ENCODE measurements around the gene OR9A2. TPM values are rescaled to one million over a fixed set of nuclear protein-coding genes. Genes with fewer than 3 reads are reported as not detected.

The OR9A2 gene
- total RNA-seq, 2 donors from 2014 or later = not detected

DNA sequence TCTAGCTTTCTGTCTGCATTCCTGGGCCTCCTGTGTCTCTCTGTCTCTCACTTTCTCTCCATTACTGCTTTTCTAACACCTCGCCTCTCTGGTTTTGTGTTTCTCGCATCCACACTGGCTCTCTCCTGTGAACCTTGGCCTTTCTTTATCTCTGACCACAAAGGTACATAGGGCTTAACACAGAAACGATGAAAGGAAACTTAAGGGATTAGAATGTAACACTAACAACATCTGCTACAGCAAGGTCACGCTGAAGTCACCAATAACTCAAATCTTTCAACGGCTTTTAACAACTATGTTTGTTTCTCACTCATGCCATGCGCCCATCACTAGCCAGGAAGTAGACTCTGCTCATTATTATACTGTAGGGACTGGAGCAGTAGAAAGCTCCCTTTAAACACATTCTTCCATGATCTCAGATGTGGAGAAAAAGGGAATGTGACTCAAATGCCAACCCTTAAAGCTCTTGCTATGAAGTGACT lies 15.9 kb upstream of the OR9A2 start:
- Mint-ChIP-seq H3K27me3 (ENCODE audit: insufficient read depth) (peaks cover 87% of the 10 kb centered on the region), H3K9me3 (no peaks in the 10 kb centered on the region), H3K27ac (peak overlapping the region; percentile 81), H3K36me3 (ENCODE audit: low read depth) (no peaks in the 10 kb centered on the region), H3K4me1 (peaks cover 16% of the 10 kb centered on the region), H3K4me3 (no peak overlapping the region)
- TF ChIP-seq, protein P1, sequence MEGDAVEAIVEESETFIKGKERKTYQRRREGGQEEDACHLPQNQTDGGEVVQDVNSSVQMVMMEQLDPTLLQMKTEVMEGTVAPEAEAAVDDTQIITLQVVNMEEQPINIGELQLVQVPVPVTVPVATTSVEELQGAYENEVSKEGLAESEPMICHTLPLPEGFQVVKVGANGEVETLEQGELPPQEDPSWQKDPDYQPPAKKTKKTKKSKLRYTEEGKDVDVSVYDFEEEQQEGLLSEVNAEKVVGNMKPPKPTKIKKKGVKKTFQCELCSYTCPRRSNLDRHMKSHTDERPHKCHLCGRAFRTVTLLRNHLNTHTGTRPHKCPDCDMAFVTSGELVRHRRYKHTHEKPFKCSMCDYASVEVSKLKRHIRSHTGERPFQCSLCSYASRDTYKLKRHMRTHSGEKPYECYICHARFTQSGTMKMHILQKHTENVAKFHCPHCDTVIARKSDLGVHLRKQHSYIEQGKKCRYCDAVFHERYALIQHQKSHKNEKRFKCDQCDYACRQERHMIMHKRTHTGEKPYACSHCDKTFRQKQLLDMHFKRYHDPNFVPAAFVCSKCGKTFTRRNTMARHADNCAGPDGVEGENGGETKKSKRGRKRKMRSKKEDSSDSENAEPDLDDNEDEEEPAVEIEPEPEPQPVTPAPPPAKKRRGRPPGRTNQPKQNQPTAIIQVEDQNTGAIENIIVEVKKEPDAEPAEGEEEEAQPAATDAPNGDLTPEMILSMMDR (conservative IDR thresholded peaks at IDR 0.05) = no peak
- Histone ChIP-seq H3K9ac (ENCODE audit: extremely low read depth, low read length, poor library complexity, severe bottlenecking) (peak overlapping the region; percentile 52), H3K27ac (ENCODE audit: low read depth, low read length) (peak overlapping the region; percentile 62), H3K36me3 (ENCODE audit: control insufficient read depth, insufficient read depth, low read length) (no peaks in the 10 kb centered on the region), H3K9me3 (ENCODE audit: control insufficient read depth, low read length) (no peaks in the 10 kb centered on the region), H3K4me3 (ENCODE audit: low read length) (peak overlapping the region; percentile 31), H3K4me1 (ENCODE audit: control insufficient read depth, insufficient read depth, low read length) (peaks cover 4% of the 10 kb centered on the region), H3K27me3 (ENCODE audit: control insufficient read depth, insufficient read depth, low read length, poor library complexity, severe bottlenecking) (peaks cover 83% of the 10 kb centered on the region)
- DNase-seq = no peak
- 54% methylated on average over 4 to 6 of the region's 6 CpGs for WGBS, 2 experiments (ENCODE audit: insufficient coverage in 1 of 2, insufficient read length in 1 of 2)

DNA sequence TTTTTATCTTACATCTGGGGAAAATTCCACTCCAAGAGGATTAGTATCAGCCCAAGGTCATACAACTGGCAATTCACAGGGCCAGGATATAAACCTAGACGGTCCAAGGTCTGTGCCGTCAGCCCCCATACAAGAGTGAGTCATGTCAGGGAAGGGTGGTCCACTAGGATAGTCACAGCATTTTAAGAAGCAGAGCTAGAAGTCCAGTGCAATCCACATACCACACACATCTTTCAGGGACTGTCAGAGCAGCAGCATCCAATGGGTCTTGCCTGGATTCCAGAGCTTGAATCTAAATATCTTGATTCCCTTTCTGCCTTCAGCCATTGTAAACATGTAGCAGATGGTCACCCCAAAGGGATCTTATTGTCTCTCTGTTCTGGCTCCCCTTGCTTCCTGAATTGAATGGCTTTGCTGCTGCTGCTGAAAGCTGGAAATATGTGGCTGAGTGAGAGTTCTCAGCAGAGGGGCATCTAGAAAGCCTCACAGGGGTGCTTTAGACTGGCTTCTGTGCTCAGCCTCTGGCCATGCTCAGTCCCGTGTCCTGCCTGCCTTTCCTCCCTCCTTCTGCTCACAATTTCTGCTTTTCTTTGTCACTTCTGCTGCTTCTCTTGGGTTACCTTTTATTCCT lies 15.3 kb upstream of the OR9A2 start:
- Histone ChIP-seq H3K9ac (ENCODE audit: extremely low read depth, low read length, poor library complexity, severe bottlenecking) (peak overlapping the region; percentile 52), H3K9me3 (ENCODE audit: control insufficient read depth, low read length) (no peaks in the 10 kb centered on the region), H3K4me1 (ENCODE audit: control insufficient read depth, insufficient read depth, low read length) (peaks cover 4% of the 10 kb centered on the region), H3K4me3 (ENCODE audit: low read length) (peak overlapping the region; percentile 31), H3K36me3 (ENCODE audit: control insufficient read depth, insufficient read depth, low read length) (no peaks in the 10 kb centered on the region), H3K27ac (ENCODE audit: low read depth, low read length) (peak overlapping the region; percentile 62), H3K27me3 (ENCODE audit: control insufficient read depth, insufficient read depth, low read length, poor library complexity, severe bottlenecking) (peaks cover 79% of the 10 kb centered on the region)
- H3K9me3 Mint-ChIP-seq = no peaks in the 10 kb centered on the region
- H3K4me3 Mint-ChIP-seq = no peak overlapping the region
- peak overlapping the region; percentile 81 for H3K27ac Mint-ChIP-seq
- H3K36me3 Mint-ChIP-seq (ENCODE audit: low read depth) = no peaks in the 10 kb centered on the region
- DNase-seq = peak; percentile 72
- 50 to 76% methylated on average over 2 to 3 of the region's 3 CpGs for WGBS, 2 experiments (ENCODE audit: insufficient coverage in 1 of 2, insufficient read length in 1 of 2)
- H3K27me3 Mint-ChIP-seq (ENCODE audit: insufficient read depth) = peaks cover 82% of the 10 kb centered on the region
- peaks cover 16% of the 10 kb centered on the region for H3K4me1 Mint-ChIP-seq
- TF ChIP-seq, protein P1 (conservative IDR thresholded peaks at IDR 0.05) = no peak

DNA sequence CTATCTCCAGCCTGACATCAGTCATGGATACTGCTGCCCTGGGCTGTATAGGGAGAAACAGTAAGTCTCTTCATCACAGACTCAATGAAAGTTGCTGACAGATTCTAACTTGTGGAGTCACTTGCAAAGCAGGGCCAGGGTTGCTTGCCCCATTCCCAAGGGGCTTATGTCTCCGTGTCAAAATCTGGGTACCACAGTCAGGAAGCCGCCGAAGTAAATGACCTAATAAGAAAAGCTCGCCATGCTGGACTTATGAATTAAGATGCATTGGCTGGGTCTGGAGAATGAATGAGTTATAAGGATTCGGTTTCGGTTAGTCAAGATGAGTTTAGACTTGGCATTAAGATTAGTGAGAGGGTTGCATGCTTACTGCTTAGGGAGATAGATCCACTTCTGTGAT lies 14.4 kb upstream of the OR9A2 start:
- H3K27me3 ChIP-seq (ENCODE audit: control insufficient read depth, insufficient read depth, low read length, poor library complexity, severe bottlenecking) = peaks cover 70% of the 10 kb centered on the region
- no peak overlapping the region for H3K9ac ChIP-seq (ENCODE audit: extremely low read depth, low read length, poor library complexity, severe bottlenecking)
- 90 to 96% methylated on average over 4 to 6 of the region's 6 CpGs for WGBS, 2 experiments (ENCODE audit: insufficient coverage in 1 of 2, insufficient read length in 1 of 2)
- Mint-ChIP-seq H3K36me3 (ENCODE audit: low read depth) (no peaks in the 10 kb centered on the region), H3K4me1 (peaks cover 16% of the 10 kb centered on the region), H3K27ac (no peak overlapping the region), H3K27me3 (ENCODE audit: insufficient read depth) (peaks cover 76% of the 10 kb centered on the region), H3K4me3 (no peak overlapping the region), H3K9me3 (no peaks in the 10 kb centered on the region)
- H3K4me3 ChIP-seq (ENCODE audit: low read length) = no peak overlapping the region
- DNase-seq = no peak
- TF ChIP-seq, protein P1 (conservative IDR thresholded peaks at IDR 0.05) = no peak
- peaks cover 4% of the 10 kb centered on the region for H3K4me1 ChIP-seq (ENCODE audit: control insufficient read depth, insufficient read depth, low read length)
- H3K27ac ChIP-seq (ENCODE audit: low read depth, low read length) = no peak overlapping the region
- no peaks in the 10 kb centered on the region for H3K9me3 ChIP-seq (ENCODE audit: control insufficient read depth, low read length)
- no peaks in the 10 kb centered on the region for H3K36me3 ChIP-seq (ENCODE audit: control insufficient read depth, insufficient read depth, low read length)

All from endodermal cell (in vitro differentiated cells).